ENCODE results near the gene AGMO. TPM values are rescaled to one million over a fixed set of nuclear protein-coding genes. Genes with fewer than 3 reads are reported as not detected.
"Not testable (repeated sequence)": the region's sequence is repeated elsewhere in the genome, so short reads cannot be mapped to it uniquely, and the experiment has no call there.

AGMO gene
- total RNA-seq, 2 donors from 2014 or later, result 0.27 to 13.5 TPM

DNA sequence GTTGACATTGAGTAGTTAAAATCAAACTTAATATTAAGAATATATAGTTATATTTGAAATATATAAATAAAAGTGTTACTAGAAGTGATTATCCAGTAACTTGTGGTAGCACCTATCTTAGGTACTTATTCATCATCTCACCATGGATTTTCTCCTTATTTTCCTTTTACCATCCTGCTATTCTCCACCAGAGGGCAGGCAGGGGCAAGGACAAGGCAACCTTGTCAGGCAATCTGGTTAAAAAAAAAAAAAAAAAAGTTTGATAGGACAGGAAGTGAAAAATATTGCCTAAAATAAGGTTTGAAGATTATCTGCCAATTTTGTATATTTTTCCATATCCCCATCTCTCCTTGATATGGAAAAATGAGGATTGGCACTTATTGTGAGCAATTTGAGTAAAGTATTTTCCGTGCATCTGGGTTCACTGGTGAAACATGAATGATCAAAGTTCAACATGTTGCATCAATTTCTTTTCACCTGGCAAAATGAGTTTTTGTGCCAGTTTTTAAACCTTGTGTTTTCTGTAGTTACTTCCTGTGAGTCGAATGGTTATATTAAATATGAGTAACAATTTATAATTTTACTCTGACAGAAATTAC lies 256.7 kb downstream of the AGMO start:
- DNase-seq (ENCODE audit: low spot score), result no peak
- intact Hi-C loops (cut with DNase I), result loop anchor here (5.0 kb wide), 1 partner anchor 767 kb away; no protein-coding TSS in a partner anchor

DNA sequence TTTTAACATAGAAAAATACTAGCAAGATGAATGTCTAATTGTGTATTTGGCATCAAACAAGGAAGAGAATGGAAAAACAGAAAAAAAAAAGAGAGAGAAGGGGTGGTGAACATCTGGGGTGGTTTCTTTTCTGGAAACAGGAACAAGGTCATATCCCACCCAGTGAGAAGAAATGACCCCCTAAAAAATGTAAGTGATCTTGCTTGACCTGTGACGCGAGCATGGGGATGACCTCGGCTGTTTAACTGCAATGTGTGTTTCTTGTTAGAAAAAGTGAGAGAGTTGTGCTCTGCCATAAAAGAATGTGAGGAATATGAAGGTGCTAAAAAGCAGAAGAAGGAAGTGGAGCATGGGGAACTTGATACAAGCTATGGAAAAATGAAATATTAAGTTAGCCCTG lies 258.5 kb downstream of the AGMO start:
- H3K27me3 ChIP-seq (replicated peaks; ENCODE audit: insufficient read depth), result no peaks in the 10 kb centered on the region
- H3K4me1 ChIP-seq (replicated peaks), result no peaks in the 10 kb centered on the region
- H3K36me3 ChIP-seq, result no peaks in the 10 kb centered on the region
- intact Hi-C loops (cut with DNase I), result no loop called here
- no peak overlapping the region for H3K27ac ChIP-seq
- H3K4me3 ChIP-seq, result no peak overlapping the region
- no peak for DNase-seq (ENCODE audit: low spot score)
- TF ChIP-seq, protein P1, sequence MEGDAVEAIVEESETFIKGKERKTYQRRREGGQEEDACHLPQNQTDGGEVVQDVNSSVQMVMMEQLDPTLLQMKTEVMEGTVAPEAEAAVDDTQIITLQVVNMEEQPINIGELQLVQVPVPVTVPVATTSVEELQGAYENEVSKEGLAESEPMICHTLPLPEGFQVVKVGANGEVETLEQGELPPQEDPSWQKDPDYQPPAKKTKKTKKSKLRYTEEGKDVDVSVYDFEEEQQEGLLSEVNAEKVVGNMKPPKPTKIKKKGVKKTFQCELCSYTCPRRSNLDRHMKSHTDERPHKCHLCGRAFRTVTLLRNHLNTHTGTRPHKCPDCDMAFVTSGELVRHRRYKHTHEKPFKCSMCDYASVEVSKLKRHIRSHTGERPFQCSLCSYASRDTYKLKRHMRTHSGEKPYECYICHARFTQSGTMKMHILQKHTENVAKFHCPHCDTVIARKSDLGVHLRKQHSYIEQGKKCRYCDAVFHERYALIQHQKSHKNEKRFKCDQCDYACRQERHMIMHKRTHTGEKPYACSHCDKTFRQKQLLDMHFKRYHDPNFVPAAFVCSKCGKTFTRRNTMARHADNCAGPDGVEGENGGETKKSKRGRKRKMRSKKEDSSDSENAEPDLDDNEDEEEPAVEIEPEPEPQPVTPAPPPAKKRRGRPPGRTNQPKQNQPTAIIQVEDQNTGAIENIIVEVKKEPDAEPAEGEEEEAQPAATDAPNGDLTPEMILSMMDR (IDR thresholded peaks at IDR 0.05), result no peak
- TF ChIP-seq POLR2A (IDR thresholded peaks at IDR 0.05), result no peak
- 69% methylated on average over 3 of the region's 3 CpGs for WGBS
- H3K9me3 ChIP-seq, result no peaks in the 10 kb centered on the region

More for the DNA sequence above, 256.7 kb downstream of the AGMO start:
- Histone ChIP-seq H3K9me3 (no peaks in the 10 kb centered on the region), H3K27me3 (replicated peaks; ENCODE audit: insufficient read depth) (no peaks in the 10 kb centered on the region), H3K27ac (no peak overlapping the region), H3K4me1 (replicated peaks) (no peaks in the 10 kb centered on the region), H3K36me3 (no peaks in the 10 kb centered on the region), H3K4me3 (no peak overlapping the region)
- WGBS, result 73% methylated on average over 2 of the region's 2 CpGs
- TF ChIP-seq, protein P1 (IDR thresholded peaks at IDR 0.05), result peak in 3 of 4 experiments; percentile 41 to 45 (median 44)
- TF ChIP-seq POLR2A (IDR thresholded peaks at IDR 0.05) (no peak), POLR2AphosphoS5 (IDR thresholded peaks at IDR 0.05) (no peak)

DNA sequence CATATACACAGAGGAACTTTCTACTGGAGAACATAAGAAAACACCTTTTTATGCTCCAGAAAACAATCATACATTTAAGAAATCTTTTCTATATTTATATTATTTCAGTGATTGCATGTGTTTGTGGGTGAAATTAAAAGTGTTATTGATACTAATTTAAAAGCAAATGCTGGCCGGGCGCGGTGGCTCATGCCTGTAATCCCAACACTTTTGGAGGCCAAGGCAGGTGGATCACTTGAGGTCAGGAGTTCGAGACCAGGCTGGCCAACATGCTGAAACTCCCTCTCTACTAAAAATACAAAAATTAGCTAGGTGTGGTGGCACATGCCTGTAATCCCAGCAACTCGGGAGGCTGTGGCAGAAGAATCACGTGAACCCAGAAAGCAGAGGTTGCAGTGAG lies 260.8 kb downstream of the AGMO start:
- H3K27me3 ChIP-seq (replicated peaks; ENCODE audit: insufficient read depth); H3K4me3 ChIP-seq; intact Hi-C loops (cut with DNase I); H3K27ac ChIP-seq; H3K9me3 ChIP-seq; H3K36me3 ChIP-seq; H3K4me1 ChIP-seq (replicated peaks); DNase-seq (ENCODE audit: low spot score): not testable (repeated sequence)
- WGBS, result 92% methylated on average over 6 of the region's 6 CpGs

DNA sequence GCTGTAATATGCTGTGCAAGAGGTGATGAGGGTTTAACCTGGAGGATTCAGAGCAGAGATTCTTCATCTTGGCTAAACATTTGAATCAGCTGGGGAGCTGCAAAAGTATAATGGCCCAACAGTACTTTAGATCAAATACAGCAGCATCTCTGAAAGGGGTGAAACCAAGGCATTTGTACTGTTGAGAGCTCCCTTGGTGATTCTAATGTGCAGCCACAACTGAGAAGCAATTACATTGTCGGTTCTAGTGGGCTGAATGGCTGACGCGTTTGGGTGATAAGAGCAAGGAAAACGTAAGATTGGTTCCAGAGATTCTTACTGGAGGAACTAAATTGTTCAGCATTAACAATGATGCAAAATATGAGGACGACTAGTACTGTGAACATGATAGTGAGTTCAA lies 269.7 kb downstream of the AGMO start:
- Histone ChIP-seq H3K27ac (no peak overlapping the region), H3K4me1 (replicated peaks) (no peaks in the 10 kb centered on the region), H3K27me3 (replicated peaks; ENCODE audit: insufficient read depth) (no peaks in the 10 kb centered on the region), H3K9me3 (no peaks in the 10 kb centered on the region), H3K4me3 (no peak overlapping the region), H3K36me3 (no peaks in the 10 kb centered on the region)
- TF ChIP-seq, protein P1 (IDR thresholded peaks at IDR 0.05), result no peak
- TF ChIP-seq POLR2AphosphoS5 (IDR thresholded peaks at IDR 0.05) (no peak), POLR2A (IDR thresholded peaks at IDR 0.05) (no peak)
- no peak for DNase-seq (ENCODE audit: low spot score)
- WGBS, result 71% methylated on average over 5 of the region's 5 CpGs
- intact Hi-C loops (cut with DNase I), result no loop called here

DNA sequence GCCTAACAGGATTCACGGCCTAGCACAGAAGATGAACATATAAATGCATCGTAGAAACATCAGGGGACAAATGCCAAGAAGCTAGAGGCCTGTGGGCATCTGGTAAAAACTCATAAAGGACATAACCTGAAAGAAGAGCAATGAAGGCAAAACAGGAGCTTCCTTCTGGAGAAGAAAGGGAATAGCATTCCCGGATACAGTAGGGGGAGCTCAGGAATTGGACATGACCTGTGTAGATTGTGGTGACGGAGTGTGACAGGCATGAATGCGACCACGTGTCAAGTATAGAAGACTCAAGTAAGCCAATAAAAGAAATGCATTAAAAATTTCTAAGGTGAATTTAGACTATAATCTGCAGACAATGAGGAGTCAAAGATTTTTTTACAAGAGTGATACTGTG lies 270.1 kb downstream of the AGMO start:
- Histone ChIP-seq H3K9me3 (no peaks in the 10 kb centered on the region), H3K36me3 (no peaks in the 10 kb centered on the region), H3K27ac (no peak overlapping the region), H3K4me3 (no peak overlapping the region), H3K27me3 (replicated peaks; ENCODE audit: insufficient read depth) (no peaks in the 10 kb centered on the region), H3K4me1 (replicated peaks) (no peaks in the 10 kb centered on the region)
- DNase-seq (ENCODE audit: low spot score), result no peak
- 65% methylated on average over 6 of the region's 6 CpGs for WGBS
- intact Hi-C loops (cut with DNase I), result no loop called here
- TF ChIP-seq POLR2AphosphoS5 (IDR thresholded peaks at IDR 0.05), result no peak
- TF ChIP-seq POLR2A (IDR thresholded peaks at IDR 0.05), result no peak
- TF ChIP-seq, protein P1 (IDR thresholded peaks at IDR 0.05), result no peak

All from prostate gland (tissue), 2 donors.